ENCODE results near the gene KLF1.

Gene KLF1

DNA sequence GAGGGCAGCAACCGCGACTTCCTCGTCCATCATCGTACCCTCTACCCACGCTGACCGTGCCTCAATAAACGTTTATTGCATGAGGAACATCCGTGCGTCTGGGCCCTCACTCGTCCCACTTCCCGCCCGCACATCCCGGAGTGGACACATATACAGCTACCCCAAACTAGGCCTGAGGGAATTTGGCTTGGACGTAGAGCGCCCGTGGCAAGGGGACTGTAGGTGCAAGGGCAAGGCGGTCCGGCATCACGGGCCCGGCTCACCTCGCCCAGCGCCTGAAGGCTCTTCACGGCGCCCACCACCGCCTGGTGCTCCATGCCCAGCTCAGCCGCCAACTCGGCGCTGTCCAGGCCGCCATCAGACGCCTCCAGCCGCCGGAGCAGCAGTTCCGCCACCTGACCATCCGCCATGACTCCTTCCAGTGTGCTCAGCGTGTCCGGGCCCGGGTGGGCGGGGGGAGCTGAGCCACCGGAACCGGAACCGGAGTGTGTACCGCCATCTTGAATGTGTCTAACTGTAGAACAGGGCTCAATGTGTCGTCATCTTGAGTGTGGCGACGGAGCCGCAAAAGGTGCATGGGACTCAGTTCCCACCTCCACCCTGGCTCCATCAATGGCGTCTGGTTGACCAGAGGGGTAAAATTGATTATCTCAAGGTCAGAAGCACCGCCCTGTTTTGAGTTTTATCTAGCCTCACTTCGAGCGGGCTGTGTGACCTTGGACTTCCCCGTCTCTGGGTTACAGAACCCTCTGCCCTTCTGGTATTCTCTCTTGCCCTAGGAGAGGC, 46.5 kb upstream of the KLF1 start, which contains the start of gene FARSA (continued):
- TF ChIP-seq ZBTB17 (tag by site-specific recombination; IDR thresholded peaks at IDR 0.05) (peak; percentile 66; the same call in 1 of the 2 replicates), ZNF184 (tag by site-specific recombination; IDR thresholded peaks at IDR 0.05) (no peak), ZFHX2 (tag by site-specific recombination; conservative IDR thresholded peaks at IDR 0.05) (peak; percentile 64), ZXDB (tag by site-specific recombination; IDR thresholded peaks at IDR 0.05) (peak; percentile 60), ZNF701 (tag by site-specific recombination; IDR thresholded peaks at IDR 0.05) (no peak), ZNF629 (tag by site-specific recombination; IDR thresholded peaks at IDR 0.05) (peak; percentile 46), ZNF248 (tag by site-specific recombination; IDR thresholded peaks at IDR 0.05) (no peak), ZNF768 (tag by site-specific recombination; IDR thresholded peaks at IDR 0.05) (0 out of 2 replicates have a peak, but pooled peaks have one; percentile 7), HOXD13 (CRISPR knock-in tag; IDR thresholded peaks at IDR 0.05; ENCODE audit: borderline replicate concordance) (no peak; the same call in 1 of the 2 replicates), ZNF146 (tag by site-specific recombination; IDR thresholded peaks at IDR 0.05) (0 out of 2 replicates have a peak, but pooled peaks have one; percentile 8), ZNF214 (tag by site-specific recombination; IDR thresholded peaks at IDR 0.05; ENCODE audit: borderline replicate concordance) (no peak), ZNF76 (tag by site-specific recombination; IDR thresholded peaks at IDR 0.05; ENCODE audit: borderline replicate concordance, low read depth) (peak; percentile 93), HOXC10 (CRISPR knock-in tag; IDR thresholded peaks at IDR 0.05) (no peak), ZNF175 (tag by site-specific recombination; IDR thresholded peaks at IDR 0.05) (no peak), ZBTB1 (tag by site-specific recombination; IDR thresholded peaks at IDR 0.05) (no peak), YY1 (tag by site-specific recombination; IDR thresholded peaks at IDR 0.05) (peak; percentile 99), SP2 (tag by site-specific recombination; IDR thresholded peaks at IDR 0.05) (peak; percentile 79), ZBTB20 (tag by site-specific recombination; IDR thresholded peaks at IDR 0.05) (no peak; the same call in 1 of the 2 replicates), RBAK (tag by site-specific recombination; IDR thresholded peaks at IDR 0.05) (no peak), EGR2 (tag by site-specific recombination; IDR thresholded peaks at IDR 0.05; ENCODE audit: low read depth) (peak; percentile 72; the same call in 1 of the 2 replicates), ZNF514 (tag by site-specific recombination; IDR thresholded peaks at IDR 0.05) (no peak), ZNF501 (tag by site-specific recombination; IDR thresholded peaks at IDR 0.05) (peak; percentile 93; the same call in 1 of the 2 replicates)
- TF ChIP-seq, protein P1, sequence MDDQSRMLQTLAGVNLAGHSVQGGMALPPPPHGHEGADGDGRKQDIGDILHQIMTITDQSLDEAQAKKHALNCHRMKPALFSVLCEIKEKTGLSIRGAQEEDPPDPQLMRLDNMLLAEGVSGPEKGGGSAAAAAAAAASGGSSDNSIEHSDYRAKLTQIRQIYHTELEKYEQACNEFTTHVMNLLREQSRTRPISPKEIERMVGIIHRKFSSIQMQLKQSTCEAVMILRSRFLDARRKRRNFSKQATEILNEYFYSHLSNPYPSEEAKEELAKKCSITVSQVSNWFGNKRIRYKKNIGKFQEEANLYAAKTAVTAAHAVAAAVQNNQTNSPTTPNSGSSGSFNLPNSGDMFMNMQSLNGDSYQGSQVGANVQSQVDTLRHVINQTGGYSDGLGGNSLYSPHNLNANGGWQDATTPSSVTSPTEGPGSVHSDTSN (CRISPR knock-in tag; IDR thresholded peaks at IDR 0.05), result peak; percentile 85; the same call in 1 of the 2 replicates
- TF ChIP-seq, protein P2, sequence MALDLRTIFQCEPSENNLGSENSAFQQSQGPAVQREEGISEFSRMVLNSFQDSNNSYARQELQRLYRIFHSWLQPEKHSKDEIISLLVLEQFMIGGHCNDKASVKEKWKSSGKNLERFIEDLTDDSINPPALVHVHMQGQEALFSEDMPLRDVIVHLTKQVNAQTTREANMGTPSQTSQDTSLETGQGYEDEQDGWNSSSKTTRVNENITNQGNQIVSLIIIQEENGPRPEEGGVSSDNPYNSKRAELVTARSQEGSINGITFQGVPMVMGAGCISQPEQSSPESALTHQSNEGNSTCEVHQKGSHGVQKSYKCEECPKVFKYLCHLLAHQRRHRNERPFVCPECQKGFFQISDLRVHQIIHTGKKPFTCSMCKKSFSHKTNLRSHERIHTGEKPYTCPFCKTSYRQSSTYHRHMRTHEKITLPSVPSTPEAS (tag by site-specific recombination; IDR thresholded peaks at IDR 0.05), result peak; percentile 35; the same call in 1 of the 2 replicates
- TF ChIP-seq, protein P3, sequence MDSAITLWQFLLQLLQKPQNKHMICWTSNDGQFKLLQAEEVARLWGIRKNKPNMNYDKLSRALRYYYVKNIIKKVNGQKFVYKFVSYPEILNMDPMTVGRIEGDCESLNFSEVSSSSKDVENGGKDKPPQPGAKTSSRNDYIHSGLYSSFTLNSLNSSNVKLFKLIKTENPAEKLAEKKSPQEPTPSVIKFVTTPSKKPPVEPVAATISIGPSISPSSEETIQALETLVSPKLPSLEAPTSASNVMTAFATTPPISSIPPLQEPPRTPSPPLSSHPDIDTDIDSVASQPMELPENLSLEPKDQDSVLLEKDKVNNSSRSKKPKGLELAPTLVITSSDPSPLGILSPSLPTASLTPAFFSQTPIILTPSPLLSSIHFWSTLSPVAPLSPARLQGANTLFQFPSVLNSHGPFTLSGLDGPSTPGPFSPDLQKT (IDR thresholded peaks at IDR 0.05; ENCODE audit: borderline replicate concordance, low read depth, low read length), result no peak
- TF ChIP-seq, protein P4, sequence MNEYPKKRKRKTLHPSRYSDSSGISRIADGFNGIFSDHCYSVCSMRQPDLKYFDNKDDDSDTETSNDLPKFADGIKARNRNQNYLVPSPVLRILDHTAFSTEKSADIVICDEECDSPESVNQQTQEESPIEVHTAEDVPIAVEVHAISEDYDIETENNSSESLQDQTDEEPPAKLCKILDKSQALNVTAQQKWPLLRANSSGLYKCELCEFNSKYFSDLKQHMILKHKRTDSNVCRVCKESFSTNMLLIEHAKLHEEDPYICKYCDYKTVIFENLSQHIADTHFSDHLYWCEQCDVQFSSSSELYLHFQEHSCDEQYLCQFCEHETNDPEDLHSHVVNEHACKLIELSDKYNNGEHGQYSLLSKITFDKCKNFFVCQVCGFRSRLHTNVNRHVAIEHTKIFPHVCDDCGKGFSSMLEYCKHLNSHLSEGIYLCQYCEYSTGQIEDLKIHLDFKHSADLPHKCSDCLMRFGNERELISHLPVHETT (tag by site-specific recombination; IDR thresholded peaks at IDR 0.05), result peak; percentile 45; the same call in 1 of the 2 replicates
- TF ChIP-seq, protein P5, sequence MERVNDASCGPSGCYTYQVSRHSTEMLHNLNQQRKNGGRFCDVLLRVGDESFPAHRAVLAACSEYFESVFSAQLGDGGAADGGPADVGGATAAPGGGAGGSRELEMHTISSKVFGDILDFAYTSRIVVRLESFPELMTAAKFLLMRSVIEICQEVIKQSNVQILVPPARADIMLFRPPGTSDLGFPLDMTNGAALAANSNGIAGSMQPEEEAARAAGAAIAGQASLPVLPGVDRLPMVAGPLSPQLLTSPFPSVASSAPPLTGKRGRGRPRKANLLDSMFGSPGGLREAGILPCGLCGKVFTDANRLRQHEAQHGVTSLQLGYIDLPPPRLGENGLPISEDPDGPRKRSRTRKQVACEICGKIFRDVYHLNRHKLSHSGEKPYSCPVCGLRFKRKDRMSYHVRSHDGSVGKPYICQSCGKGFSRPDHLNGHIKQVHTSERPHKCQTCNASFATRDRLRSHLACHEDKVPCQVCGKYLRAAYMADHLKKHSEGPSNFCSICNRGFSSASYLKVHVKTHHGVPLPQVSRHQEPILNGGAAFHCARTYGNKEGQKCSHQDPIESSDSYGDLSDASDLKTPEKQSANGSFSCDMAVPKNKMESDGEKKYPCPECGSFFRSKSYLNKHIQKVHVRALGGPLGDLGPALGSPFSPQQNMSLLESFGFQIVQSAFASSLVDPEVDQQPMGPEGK (tag by site-specific recombination; IDR thresholded peaks at IDR 0.05), result peak; percentile 52; the same call in 1 of the 2 replicates
- TF ChIP-seq, protein P6, sequence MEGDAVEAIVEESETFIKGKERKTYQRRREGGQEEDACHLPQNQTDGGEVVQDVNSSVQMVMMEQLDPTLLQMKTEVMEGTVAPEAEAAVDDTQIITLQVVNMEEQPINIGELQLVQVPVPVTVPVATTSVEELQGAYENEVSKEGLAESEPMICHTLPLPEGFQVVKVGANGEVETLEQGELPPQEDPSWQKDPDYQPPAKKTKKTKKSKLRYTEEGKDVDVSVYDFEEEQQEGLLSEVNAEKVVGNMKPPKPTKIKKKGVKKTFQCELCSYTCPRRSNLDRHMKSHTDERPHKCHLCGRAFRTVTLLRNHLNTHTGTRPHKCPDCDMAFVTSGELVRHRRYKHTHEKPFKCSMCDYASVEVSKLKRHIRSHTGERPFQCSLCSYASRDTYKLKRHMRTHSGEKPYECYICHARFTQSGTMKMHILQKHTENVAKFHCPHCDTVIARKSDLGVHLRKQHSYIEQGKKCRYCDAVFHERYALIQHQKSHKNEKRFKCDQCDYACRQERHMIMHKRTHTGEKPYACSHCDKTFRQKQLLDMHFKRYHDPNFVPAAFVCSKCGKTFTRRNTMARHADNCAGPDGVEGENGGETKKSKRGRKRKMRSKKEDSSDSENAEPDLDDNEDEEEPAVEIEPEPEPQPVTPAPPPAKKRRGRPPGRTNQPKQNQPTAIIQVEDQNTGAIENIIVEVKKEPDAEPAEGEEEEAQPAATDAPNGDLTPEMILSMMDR (tag by site-specific recombination; IDR thresholded peaks at IDR 0.05), result peak; percentile 39; the same call in 1 of the 2 replicates
- TF ChIP-seq, protein P7, sequence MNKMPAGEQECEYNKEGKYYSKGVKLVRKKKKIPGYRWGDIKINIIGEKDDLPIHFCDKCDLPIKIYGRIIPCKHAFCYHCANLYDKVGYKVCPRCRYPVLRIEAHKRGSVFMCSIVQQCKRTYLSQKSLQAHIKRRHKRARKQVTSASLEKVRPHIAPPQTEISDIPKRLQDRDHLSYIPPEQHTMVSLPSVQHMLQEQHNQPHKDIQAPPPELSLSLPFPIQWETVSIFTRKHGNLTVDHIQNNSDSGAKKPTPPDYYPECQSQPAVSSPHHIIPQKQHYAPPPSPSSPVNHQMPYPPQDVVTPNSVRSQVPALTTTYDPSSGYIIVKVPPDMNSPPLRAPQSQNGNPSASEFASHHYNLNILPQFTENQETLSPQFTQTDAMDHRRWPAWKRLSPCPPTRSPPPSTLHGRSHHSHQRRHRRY (tag by site-specific recombination; IDR thresholded peaks at IDR 0.05), result 0 out of 2 replicates have a peak, but pooled peaks have one; percentile 54
- TF ChIP-seq, protein P8, sequence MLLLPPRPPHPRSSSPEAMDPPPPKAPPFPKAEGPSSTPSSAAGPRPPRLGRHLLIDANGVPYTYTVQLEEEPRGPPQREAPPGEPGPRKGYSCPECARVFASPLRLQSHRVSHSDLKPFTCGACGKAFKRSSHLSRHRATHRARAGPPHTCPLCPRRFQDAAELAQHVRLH (tag by site-specific recombination; IDR thresholded peaks at IDR 0.05), result no peak

All from HEK293 (cell line).